ENCODE measurements around the gene WWOX. TPM values are rescaled to one million over a fixed set of nuclear protein-coding genes. Genes with fewer than 3 reads are reported as not detected.

The WWOX gene
- total RNA-seq, 4 donors from 2014 or later: 135 to 209 (median 159) TPM

- Histone ChIP-seq H3K4me3 (replicated peaks in 1 of 3) (no peak overlapping the region), H3K9me3 (no peaks in the 10 kb centered on the region), H3K36me3 (no peaks in the 10 kb centered on the region), H3K27me3 (no peaks in the 10 kb centered on the region), H3K4me1 (peaks cover 0 to 12% of the 10 kb centered on the region in 2 donors), H3K27ac (no peak overlapping the region)
- no peak for DNase-seq
- WGBS, 2 donors: 85 to 89% methylated on average over 2 of the region's 2 CpGs
- intact Hi-C loops (cut with DNase I): no loop called here
- TF ChIP-seq CTCF (IDR thresholded peaks at IDR 0.05): no peak
- no peak for TF ChIP-seq POLR2A (IDR thresholded peaks at IDR 0.05)
Measured at GRCh38 chr16:78759596-78759995, 660.1 kb downstream of the WWOX start.

- H3K27ac ChIP-seq: no peak overlapping the region
- no peaks in the 10 kb centered on the region for H3K9me3 ChIP-seq
- WGBS, 2 donors: 89 to 94% methylated on average over 5 of the region's 5 CpGs
- no peaks in the 10 kb centered on the region for H3K36me3 ChIP-seq
- no peak overlapping the region for H3K4me3 ChIP-seq (replicated peaks in 1 of 3)
- no peaks in the 10 kb centered on the region for H3K27me3 ChIP-seq
- DNase-seq: no peak
- TF ChIP-seq POLR2A (IDR thresholded peaks at IDR 0.05): no peak
- no peak for TF ChIP-seq CTCF (IDR thresholded peaks at IDR 0.05)
- H3K4me1 ChIP-seq: peaks cover 0 to 12% of the 10 kb centered on the region in 2 donors
- intact Hi-C loops (cut with DNase I): no loop called here
Measured at GRCh38 chr16:78760611-78761010, 661.2 kb downstream of the WWOX start.

GRCh38 chr16:78761427-78761826 is 662.0 kb downstream of the WWOX start:
- Histone ChIP-seq H3K4me3 (replicated peaks in 1 of 3) (no peak overlapping the region), H3K27me3 (no peaks in the 10 kb centered on the region), H3K27ac (no peak overlapping the region), H3K9me3 (no peaks in the 10 kb centered on the region), H3K4me1 (peaks cover 0 to 5% of the 10 kb centered on the region in 2 donors), H3K36me3 (no peaks in the 10 kb centered on the region)
- WGBS, 2 donors: 85 to 87% methylated on average over 5 of the region's 5 CpGs
- intact Hi-C loops (cut with DNase I): no loop called here
- TF ChIP-seq CTCF (IDR thresholded peaks at IDR 0.05): no peak
- no peak for TF ChIP-seq POLR2A (IDR thresholded peaks at IDR 0.05)
- DNase-seq: no peak

- Histone ChIP-seq H3K36me3 (no peaks in the 10 kb centered on the region), H3K4me3 (replicated peaks in 1 of 3) (no peak overlapping the region), H3K27ac (no peak overlapping the region), H3K4me1 (peaks cover 0 to 4% of the 10 kb centered on the region in 2 donors), H3K27me3 (no peaks in the 10 kb centered on the region), H3K9me3 (no peaks in the 10 kb centered on the region)
- WGBS, 2 donors: 48 to 63% methylated on average over 5 to 6 of the region's 6 CpGs
- intact Hi-C loops (cut with DNase I): no loop called here
- peak in 1 of 2 donors; percentile 27 for DNase-seq
- TF ChIP-seq POLR2A (IDR thresholded peaks at IDR 0.05) (no peak), CTCF (IDR thresholded peaks at IDR 0.05) (no peak)
Measured at GRCh38 chr16:78762222-78762621, 662.8 kb downstream of the WWOX start.

- no peak overlapping the region for H3K27ac ChIP-seq
- no peaks in the 10 kb centered on the region for H3K27me3 ChIP-seq
- no peaks in the 10 kb centered on the region for H3K9me3 ChIP-seq
- WGBS, 2 donors: 74 to 83% methylated on average over 10 of the region's 10 CpGs
- intact Hi-C loops (cut with DNase I): no loop called here
- peak in 1 of 2 donors; percentile 47 for DNase-seq
- H3K36me3 ChIP-seq: no peaks in the 10 kb centered on the region
- TF ChIP-seq CTCF (IDR thresholded peaks at IDR 0.05): no peak
- no peak for TF ChIP-seq POLR2A (IDR thresholded peaks at IDR 0.05)
- no peak overlapping the region for H3K4me3 ChIP-seq (replicated peaks in 1 of 3)
- H3K4me1 ChIP-seq: peaks cover 0 to 4% of the 10 kb centered on the region in 2 donors
Measured at GRCh38 chr16:78763821-78764440, 664.5 kb downstream of the WWOX start.

Data from thyroid gland (tissue), 4 donors.